GM12878 (cell line): ENCODE results near the gene RAD9A.

Experiments
- CEBPB ChIP-seq, 2 experiments: fragments of 150-350 bp in 1 of 2; IDR thresholded peaks; 2 replicates each; pipeline ENCODE4 v1.6.1; 2012 to 2014; ENCODE audit warnings: low read depth in 2 of 2, low read length in 2 of 2, borderline replicate concordance in 1 of 2, inconsistent platforms in 1 of 2
- CTCF ChIP-seq, 3 experiments: IDR thresholded peaks in 2 of 3; conservative IDR thresholded peaks in 1 of 3; 2 replicates each; pipeline ENCODE4 v1.5.1; 2011; ENCODE audit warnings: low read depth in 3 of 3, low read length in 3 of 3, mild to moderate bottlenecking in 3 of 3, control low read depth in 2 of 3, moderate library complexity in 2 of 3, inconsistent platforms in 1 of 3, mixed read lengths in 1 of 3; ENCODE audit not compliant: control insufficient read depth in 2 of 3, insufficient read depth in 1 of 3; ENCODE audit errors: extremely low read depth in 1 of 3
- EZH2 ChIP-seq: IDR thresholded peaks from 2 replicates; pipeline ENCODE4 v1.6.1; 2012; ENCODE audit warnings: low read depth, mild to moderate bottlenecking, control low read depth, inconsistent platforms, low read length, borderline replicate concordance; ENCODE audit not compliant: control insufficient read depth
- FOS ChIP-seq: IDR thresholded peaks from 3 replicates; pipeline ENCODE4 v1.6.1; 2011; ENCODE audit warnings: borderline replicate concordance; ENCODE audit not compliant: insufficient read length; ENCODE audit errors: extremely low read depth
- POLR2AphosphoS5 ChIP-seq: IDR thresholded peaks from 2 replicates; pipeline ENCODE4 v1.6.1; 2011; ENCODE audit warnings: mild to moderate bottlenecking, low read length, inconsistent platforms
- SP1 ChIP-seq: IDR thresholded peaks from one replicate; pipeline ENCODE4 v1.6.1; 2011; ENCODE audit warnings: low read depth, low read length
- SRF ChIP-seq, 2 experiments: IDR thresholded peaks; 2 replicates each; pipeline ENCODE4 v1.6.1; 2011; ENCODE audit warnings: low read depth in 2 of 2, low read length in 2 of 2, mild to moderate bottlenecking in 1 of 2, moderate library complexity in 1 of 2
- SUPT20H ChIP-seq: IDR thresholded peaks from 2 replicates; pipeline ENCODE4 v1.6.1; 2011; ENCODE audit warnings: low read depth, mild to moderate bottlenecking, low read length, moderate library complexity, borderline replicate concordance; ENCODE audit not compliant: control insufficient read depth
- TF ChIP-seq, protein P1 (sequence below): fragments of 450-650 bp; IDR thresholded peaks from 2 replicates; pipeline ENCODE4 v1.6.1; 2017; ENCODE audit warnings: mild to moderate bottlenecking, moderate library complexity

DNA sequence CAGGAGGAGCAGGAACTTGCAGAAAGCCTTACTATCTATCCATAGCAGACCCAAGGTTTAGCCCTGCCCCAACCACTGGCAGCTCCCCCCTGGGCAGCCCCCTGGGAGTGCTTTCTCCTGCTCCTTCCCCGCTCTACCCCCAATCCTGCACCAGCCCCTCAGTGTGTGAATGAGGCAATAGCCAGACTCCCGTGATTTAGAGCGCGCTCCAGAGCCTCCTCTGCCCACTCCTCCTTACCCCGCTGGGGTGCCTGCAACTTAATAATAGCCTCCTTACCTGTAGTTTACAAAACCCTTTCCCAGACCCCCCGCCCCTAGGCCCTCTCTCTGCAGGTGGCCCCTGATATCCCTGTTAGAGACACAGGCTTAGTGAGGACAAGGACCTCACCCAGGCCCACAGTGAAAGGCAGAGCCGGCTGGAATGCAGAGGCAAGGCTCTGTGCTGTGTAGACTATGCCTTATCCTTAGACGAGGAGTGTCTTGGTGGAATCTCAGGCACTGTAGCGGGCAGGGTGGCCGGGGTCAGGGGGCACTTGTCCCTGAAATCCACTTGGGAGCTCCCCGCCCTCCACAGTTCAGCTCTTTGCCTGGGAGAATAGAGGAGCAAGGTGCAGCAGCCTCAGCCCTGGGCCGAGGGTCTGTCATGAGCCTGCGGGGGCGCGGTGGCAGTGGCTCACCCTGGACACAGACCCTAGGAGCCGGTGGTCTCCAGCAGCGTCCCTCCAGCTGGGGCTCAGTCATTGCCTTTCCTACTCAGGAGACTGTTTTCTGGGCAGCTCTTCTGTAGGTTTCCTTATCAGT, 19.4 kb downstream of the RAD9A start:
- no peak for TF ChIP-seq CEBPB (IDR thresholded peaks at IDR 0.05; ENCODE audit: borderline replicate concordance in 1 of 2, low read depth in 2 of 2, low read length in 2 of 2)
- no peak for TF ChIP-seq FOS
- no peak for TF ChIP-seq CTCF (IDR thresholded peaks at IDR 0.05 in 2 of 3, conservative IDR thresholded peaks at IDR 0.05 in 1 of 3; ENCODE audit: control insufficient read depth in 2 of 3, extremely low read depth in 1 of 3, insufficient read depth in 1 of 3, low read depth in 3 of 3, low read length in 3 of 3)
- TF ChIP-seq, protein P1, sequence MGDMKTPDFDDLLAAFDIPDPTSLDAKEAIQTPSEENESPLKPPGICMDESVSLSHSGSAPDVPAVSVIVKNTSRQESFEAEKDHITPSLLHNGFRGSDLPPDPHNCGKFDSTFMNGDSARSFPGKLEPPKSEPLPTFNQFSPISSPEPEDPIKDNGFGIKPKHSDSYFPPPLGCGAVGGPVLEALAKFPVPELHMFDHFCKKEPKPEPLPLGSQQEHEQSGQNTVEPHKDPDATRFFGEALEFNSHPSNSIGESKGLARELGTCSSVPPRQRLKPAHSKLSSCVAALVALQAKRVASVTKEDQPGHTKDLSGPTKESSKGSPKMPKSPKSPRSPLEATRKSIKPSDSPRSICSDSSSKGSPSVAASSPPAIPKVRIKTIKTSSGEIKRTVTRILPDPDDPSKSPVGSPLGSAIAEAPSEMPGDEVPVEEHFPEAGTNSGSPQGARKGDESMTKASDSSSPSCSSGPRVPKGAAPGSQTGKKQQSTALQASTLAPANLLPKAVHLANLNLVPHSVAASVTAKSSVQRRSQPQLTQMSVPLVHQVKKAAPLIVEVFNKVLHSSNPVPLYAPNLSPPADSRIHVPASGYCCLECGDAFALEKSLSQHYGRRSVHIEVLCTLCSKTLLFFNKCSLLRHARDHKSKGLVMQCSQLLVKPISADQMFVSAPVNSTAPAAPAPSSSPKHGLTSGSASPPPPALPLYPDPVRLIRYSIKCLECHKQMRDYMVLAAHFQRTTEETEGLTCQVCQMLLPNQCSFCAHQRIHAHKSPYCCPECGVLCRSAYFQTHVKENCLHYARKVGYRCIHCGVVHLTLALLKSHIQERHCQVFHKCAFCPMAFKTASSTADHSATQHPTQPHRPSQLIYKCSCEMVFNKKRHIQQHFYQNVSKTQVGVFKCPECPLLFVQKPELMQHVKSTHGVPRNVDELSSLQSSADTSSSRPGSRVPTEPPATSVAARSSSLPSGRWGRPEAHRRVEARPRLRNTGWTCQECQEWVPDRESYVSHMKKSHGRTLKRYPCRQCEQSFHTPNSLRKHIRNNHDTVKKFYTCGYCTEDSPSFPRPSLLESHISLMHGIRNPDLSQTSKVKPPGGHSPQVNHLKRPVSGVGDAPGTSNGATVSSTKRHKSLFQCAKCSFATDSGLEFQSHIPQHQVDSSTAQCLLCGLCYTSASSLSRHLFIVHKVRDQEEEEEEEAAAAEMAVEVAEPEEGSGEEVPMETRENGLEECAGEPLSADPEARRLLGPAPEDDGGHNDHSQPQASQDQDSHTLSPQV = no peak
- TF ChIP-seq SRF (IDR thresholded peaks at IDR 0.05; ENCODE audit: low read depth in 2 of 2, low read length in 2 of 2) = no peak
- no peak for TF ChIP-seq SUPT20H
- no peak for TF ChIP-seq POLR2AphosphoS5
- no peak for TF ChIP-seq EZH2
- TF ChIP-seq SP1 = no peak
